Left colon (tissue), 2 donors: ENCODE measurements around the gene CXXC5. TPM values are rescaled to one million over a fixed set of nuclear protein-coding genes. Genes with fewer than 3 reads are reported as not detected.

Experiments used
- ATAC-seq: fragments of 200-7000 bp; cut with Tn5 transposase; one replicate; pipeline ENCODE4 v1.9.1; 2020; ENCODE audit warnings: mild to moderate bottlenecking, moderate library complexity
- DNase-seq, 2 donors: peaks; one replicate each; pipeline ENCODE4 v3.0.0-alpha.2; 2020
- intact Hi-C, 2 donors: fragments of 100-400 bp; cut with DNase I in 1 of 2; cut with micrococcal nuclease in 1 of 2; formaldehyde crosslinking; loops; one replicate each; pipeline versions ENCODE4 v1.11.2 to v1.14.0; 2022; cut with DNase I, micrococcal nuclease
- total RNA-seq, 2 donors: library from RNA; stranded (reverse); fragmentation: NEBNext Ultra II Directional; extraction: Animal tissue kit (Norgen Biotek cat#: 25700); gene quantifications; one replicate each; pipeline ENCODE4 v1.2.1, GENCODE V29; 2021
- donor health status: DM: no; HTN: no; CAD: no.
- donor health status: DM: yes; HTN: yes; CAD: no.

Gene CXXC5
- total RNA-seq, 2 donors from 2014 or later: 28.2 to 30.2 TPM

DNA sequence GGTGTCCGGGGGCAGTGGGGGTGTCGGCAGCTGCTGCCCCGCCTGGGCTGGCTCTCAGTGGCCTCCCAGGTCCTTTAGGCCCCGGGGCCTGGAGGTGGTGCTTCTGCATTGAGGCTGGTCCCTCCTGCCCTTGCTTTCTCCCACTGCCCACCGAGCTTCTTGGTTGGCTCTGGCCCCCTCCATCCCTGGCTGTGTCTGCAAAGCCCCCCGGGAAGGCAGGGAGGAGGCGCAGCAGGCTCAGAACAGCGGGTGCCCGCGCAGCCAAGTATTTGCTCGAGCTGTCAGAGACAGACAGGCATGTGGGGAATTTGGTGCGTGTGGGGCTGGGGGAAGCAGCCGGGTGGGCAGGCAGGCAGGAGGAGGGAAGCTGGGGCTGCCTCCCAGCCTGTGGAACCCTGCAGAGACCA is 11.5 kb downstream of the CXXC5 start:
- no peak for DNase-seq

DNA sequence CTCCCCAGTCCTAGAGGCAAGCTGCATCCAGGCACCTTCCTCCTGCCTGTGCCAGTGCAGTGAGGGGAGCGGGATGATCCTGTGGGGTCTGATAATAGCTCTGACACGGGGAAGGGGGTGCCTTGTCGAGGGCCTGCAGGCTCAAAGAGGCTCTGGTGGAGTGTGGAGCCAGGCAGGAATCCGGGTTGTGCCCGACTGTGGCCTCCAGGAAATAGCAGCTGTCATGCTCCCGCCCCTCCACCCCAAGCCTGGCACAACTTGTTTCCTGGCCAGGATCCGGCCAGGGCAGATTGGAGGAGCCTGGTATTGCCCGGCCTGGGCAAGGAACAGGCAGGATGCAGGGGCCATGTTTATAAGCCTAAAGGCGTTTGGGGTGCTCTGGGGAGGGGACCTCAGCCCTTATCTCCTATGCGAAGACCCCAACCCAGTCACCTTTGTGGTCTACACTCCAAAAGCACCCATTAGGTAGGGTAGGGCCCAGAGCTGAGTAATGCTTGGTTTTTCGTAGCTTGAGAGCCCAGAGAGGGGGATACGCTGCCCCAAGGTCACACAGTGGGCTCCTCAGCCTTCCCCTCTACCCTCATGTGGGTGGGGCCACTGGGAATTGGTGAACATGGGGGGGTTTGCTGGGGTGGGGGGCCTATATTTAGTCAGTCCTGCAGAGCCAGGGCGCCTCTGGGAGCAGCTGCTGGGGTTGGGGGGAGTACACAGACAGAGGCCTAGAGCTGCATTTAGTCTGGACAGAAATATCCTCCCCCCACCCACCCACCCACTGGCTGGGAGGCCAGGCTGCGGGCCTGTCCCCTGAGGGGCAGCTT is 12.2 kb downstream of the CXXC5 start:
- ATAC-seq (peak; percentile 89), DNase-seq (peak; percentile 80 to 88)
- intact Hi-C loops: no loop called here

More for the DNA sequence above, 11.5 kb downstream of the CXXC5 start:
- no peak for ATAC-seq
- intact Hi-C loops: no loop called here

DNA sequence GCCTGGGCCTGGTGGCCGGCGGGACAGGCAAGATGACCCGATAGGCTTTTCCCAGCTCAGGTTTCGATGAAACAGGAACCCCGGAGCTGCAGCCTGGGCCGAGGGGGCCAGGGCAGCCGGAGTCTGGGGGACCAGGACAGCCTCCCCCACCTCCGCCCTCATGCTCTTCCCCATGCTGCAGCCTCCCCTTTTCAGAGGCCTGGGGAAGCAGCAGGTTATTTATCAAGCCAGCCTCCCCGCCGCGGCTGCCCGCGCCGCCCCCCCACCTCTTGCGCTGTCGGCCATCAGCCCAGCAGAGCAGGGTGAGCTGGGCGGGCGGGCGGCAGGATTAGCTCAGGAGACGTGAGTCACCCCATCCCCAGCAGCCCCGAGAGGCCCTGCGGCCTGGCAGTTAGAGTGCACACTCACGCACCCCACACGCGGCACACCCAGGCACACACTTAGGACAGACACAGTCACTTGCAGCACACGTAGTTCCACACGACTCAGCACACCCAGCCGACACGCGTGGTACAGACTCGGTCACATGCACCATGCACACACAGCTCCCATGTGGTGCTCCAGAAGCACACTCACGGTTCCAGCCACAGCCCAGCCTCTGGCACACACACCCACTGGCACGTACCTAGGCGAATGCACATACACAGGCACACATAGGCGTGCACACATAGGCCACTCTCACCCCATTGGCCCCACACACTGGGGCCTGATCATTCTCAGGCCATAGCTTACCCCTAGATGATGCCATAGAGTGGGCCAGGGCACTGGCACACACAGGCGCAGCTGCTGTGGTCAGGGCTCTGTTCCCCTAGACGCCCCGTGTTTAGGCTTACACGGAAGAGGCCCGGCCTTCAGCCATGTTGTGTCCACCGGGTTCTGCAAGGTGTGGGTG is 13.0 kb downstream of the CXXC5 start:
- intact Hi-C loops: no loop called here
- DNase-seq: peak; percentile 72 to 84
- peak; percentile 8 for ATAC-seq

DNA sequence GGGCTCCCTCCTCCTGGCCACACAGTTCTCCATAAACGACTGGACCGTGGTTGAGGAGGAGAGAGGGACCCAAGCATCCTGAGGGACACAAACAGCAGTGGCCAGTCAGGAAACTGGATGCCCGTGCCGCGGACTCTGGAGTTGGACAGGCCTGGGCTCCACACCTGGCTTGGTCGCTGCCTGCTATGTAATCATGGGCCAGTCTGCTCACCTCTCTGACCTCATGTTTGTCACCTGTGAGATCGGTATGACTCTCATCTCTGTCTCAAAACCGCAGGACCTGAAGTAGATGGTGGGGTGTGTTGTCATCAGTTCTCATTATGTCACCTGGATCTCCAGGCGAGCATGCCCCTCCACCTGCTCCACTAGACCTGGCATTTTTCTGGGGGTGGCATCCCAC is 14.5 kb downstream of the CXXC5 start:
- no peak for DNase-seq
- intact Hi-C loops: no loop called here
- no peak for ATAC-seq

DNA sequence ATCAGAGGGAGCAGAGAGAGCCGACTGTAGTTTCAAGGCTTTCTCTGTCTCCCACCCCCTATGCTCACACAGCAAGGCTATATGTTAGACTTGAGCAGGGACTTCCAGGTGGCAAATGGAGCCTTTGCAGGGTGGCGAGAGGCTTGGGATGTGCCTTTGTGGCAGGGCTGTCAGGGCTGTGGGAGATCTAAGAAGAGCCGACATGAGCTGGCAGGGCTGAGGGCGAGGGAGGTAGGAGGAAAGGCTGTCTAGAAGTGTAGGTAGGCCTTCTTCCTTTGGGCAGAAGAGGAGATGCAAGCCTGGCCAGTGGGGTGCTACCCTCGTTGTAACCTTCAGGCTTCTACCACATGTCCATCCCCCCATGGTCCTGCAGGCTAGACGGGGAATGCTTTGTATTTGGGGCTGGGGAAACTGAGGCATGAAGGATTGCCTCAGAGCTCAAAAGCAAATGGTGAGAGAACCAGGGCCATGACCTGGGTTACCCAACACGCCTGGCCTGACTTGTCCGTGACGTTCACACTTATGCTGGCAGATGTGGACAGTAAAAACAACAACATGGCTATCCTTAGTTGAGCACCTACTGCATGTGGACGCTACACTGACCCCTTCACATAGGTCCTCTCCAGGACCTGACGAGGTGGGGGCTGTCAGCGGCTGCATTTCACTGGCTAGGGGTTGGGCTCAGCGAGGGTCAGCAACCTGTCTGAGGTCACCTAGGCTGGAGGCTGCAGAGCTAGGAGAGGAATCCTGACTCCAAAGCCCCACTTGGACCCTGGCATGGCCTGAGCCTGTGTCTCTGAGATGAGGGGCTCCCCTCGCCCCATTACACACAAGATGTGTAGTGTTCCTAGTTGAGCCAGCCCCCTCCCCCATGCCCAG is 15.3 kb downstream of the CXXC5 start:
- DNase-seq: no peak
- no peak for ATAC-seq

DNA sequence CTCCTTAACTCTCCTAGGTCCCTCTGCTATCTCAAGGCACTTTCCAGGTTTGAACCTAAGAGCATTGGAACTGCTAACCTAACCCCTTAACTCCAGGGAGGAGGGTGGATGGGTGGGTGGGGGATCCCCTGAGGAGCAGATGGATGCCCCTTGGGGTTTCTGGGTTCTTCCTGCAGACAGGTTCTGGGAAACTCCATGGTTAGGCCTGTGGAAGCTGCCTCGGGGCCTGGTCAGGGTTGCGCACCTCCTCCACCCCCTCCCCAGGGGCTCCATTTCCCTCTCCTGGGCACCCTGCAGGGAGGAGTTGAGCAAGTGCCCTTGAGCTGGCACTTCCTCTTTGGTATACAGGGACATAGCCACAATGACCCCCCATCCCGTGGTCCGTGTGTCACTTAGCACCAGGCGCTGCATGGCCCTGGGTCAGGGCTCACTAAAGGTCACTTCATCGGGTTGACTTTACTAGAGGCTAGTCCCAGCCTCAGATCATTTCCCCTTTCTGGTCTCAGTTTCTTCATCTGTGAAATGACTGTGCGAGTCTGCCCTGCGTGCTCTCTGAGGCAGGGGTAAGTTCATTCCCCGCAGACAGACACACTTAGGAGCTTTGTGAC is 16.0 kb downstream of the CXXC5 start:
- intact Hi-C loops: no loop called here
- DNase-seq: no peak
- no peak for ATAC-seq

More for the DNA sequence above, 15.3 kb downstream of the CXXC5 start:
- intact Hi-C loops: no loop called here

DNA sequence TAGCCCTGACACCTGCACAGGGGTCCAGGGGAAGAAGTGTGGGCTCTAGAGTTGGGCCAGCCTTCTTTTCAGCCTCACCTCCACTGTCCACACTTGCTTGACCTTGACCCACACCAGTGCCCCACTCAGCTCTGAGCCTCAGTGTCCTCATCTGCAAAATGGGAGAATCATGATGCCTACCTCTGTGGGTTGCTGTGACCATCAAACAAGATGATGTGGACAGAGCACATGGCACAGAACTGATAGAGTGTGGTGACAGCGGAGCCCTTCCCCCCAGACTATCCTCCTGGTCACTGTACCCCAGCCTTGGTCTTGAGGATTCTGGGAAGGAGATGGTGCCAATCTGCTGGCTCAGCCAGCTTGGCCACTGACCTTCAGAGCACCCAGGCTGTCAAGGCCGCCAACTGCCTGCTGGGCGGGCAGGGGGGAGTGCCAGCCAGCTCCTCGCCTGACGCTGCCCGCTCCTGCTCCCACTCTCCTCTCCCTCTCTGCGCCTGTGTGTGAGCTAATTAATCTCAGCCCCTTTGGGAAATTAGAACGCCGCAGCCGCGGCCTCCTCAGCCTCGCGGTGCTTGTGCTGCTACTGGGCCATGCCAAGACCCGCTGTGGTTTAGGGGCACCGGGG is 16.7 kb downstream of the CXXC5 start:
- ATAC-seq: no peak
- intact Hi-C loops: no loop called here
- DNase-seq: no peak

DNA sequence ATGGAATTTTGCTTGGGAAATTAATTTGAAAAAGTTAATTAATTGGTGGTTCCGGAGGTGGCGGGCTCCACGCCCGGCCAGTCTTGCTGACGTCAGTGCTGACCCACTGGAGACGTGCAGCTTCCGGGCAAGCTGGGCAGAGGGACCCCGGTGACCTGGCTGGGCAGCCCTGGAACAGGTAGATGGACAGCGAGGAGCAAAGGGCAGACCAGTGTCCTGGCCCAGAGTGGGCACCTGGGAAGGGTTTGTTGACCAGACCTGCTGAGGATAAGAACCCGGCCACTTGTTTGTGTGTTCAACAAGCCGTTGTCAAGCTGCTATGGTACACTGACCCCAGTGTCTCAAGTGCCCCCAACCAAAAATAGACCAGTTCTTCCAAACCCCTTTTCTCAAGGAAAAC is 17.5 kb downstream of the CXXC5 start:
- no peak for DNase-seq
- intact Hi-C loops: no loop called here
- no peak for ATAC-seq

DNA sequence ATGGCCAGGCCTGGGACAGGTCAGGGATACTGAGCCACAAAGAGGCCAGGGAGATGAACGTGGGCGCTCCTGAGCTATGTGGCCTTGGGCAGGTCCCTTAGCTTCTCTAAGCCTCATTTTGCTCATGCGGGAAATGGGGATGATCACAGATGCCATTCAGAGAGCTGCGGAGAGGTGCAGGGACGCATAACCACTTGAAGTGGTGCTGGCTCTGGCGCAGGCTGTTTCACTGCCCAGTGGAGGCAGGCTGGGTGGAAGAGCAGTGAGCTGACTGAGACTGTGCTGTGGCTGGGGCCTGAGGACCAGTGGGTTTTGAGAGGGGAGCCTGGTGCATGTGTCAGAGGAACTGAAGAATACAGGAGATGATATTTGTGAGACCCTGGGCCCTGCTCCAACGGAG is 18.4 kb downstream of the CXXC5 start:
- DNase-seq: no peak
- ATAC-seq: no peak
- intact Hi-C loops: no loop called here

DNA sequence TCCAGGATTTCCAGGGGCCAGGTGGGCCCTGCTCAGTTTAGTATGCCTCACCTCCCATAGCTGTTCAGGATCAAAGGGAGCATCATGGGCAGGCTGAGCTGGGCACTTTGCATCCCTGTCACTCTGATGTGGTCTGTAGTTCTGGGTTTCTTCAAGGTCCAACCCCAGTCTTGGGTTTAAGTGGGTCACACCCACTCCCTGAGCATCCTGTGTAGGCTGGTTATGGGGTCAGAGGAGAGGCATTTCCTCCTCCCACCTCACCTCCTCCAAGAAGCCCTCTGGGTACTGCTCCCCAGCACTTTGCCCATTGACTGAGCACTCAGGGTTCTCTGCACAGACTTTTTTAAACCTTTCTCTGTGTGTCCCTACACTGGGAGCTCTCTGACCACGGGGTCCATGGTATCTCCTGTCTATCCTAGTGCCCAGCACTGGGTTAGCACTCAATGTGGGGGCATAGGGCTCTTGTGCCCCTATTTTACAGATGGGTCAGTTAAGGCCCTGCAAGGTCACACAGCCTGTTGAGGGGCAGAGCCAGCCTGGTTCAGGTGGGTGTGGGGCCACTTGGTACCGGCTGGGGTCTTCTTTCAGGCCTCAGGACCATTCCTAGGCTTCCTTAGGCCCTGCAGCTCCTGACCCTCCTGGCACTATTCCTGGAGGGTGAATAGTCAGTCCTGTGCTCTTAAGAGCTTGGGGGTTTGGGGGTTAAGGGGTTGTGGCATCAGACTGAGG is 19.0 kb downstream of the CXXC5 start:
- DNase-seq (no peak), ATAC-seq (no peak)
- intact Hi-C loops: no loop called here

DNA sequence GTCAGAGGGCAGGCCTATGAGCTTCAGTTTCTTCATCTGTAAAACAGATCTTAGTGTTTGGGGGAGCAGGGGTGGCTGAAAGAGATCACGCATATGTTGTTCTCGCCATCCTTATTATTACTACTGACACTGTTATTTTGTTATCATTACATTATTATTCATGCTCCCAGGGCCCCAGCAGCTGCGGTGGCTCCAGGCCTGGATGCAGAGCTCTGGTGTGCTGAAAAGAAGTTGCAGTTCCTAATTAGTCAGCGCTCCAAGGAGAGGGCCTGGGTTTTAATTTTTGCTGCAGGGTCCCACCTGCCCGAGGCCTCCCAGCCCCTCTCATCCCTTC is 19.5 kb downstream of the CXXC5 start:
- intact Hi-C loops: no loop called here
- DNase-seq (no peak), ATAC-seq (no peak)

DNA sequence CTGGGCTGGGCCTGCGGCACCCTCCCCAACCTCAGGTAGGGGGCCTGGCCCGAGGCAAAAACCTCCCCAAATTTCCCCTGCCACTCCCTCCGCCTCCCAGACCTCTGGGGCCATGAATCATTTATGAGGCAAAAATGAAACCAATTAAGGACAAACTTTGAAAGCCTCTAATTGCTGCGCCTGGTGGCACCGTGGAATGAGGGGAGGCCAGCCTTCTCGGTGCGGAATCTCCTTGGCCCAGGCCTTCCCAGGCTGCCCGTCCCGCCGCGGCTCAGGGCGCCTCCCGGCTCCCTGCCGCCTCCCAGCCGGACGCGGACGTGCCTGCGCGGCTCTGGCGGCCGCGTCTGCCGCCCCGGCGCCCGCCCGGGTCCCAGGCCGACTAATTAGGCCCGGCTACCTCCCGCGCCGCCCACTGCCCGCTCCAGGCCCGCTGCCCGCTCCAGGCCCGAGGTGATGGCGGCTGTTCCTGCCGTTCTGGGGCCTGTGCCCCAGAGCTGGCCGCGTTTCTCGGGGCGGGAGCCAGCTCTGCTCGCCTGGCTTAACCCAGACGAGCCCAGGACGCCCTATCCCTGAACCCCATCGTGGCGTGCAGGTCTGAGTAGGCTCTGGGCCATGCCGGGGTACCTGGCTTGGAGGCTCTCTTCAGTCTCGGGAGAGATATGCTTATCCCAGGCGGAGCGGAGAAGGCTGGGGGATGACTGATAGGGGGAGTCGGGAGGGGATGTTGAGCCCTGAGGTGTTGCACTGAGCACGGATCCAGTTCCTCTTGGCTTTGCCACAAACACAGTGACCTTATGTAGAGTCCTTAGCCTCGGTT is 20.1 kb downstream of the CXXC5 start:
- intact Hi-C loops: no loop called here
- DNase-seq (no peak), ATAC-seq (peak; percentile 63)

DNA sequence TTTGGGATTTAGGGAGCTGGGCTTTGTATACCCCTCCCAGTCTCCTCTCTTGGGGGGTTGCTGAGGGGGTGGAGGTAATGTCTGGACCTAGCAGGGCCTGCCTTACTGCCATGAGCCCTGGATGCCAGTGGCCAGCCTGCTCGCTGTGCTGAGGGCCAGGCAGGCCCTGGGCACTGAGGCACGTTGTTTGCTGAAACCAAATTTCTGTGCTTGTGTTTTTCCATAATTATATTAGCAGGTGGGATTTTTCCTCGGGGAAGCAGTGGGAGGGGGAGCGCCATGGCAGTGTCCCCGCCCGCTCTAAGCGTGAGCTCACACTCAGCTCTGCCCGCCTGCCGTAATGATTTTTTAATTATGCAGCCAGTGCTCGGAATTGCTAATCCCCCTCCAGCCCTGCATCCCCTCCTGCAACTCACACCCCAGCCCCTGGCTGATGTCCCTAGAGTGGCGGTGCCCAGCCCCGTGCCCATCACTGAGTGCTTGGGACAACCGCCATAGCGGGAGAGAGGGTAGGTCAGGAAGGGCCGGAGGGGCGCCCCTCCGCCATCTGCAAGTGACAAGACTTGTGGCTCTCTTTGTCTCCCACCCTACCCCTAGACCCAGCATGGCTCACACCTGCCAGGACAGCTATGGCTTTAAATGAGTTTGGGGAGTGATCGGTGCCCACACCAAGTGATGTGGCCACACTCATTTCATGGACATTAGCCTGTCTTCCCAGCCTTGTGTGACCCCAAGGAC is 20.9 kb downstream of the CXXC5 start:
- intact Hi-C loops: no loop called here
- ATAC-seq (no peak), DNase-seq (no peak)

DNA sequence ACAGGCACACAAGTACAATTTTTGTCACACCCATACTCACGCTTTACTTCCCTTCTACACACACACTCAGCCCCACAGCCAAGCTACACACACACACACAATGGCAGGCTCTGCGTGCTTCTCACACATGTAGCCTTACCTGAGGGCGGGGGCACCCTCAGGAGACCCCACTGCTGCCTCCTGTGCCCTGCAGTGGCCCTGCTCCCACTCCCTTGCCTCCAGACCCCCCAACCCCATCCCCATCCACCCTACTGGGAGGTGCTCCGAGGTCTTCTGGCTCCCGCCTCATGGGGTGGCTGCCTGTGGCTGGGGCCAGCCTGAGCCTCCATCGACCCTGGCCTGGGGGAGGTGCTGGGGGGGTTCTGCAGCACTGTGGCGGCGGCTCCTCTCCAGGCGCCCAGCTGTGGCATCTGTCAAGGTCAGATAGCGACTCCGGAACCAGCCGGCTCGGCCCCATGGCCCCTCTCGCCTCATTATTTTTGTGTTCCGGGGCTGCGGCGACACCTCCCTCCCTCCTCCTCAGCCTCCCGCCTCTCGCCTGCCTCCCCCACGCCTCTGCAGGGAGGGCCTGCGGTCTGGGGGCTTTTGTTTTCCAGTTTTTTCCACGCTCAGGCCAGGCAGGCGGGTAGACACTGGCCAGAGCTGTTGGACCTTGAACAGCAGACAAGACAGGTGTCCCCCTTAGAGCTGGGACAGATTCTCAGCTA is 21.7 kb downstream of the CXXC5 start:
- intact Hi-C loops: no loop called here
- ATAC-seq (peak; percentile 13), DNase-seq (peak in 1 of 2 donors; percentile 54)

DNA sequence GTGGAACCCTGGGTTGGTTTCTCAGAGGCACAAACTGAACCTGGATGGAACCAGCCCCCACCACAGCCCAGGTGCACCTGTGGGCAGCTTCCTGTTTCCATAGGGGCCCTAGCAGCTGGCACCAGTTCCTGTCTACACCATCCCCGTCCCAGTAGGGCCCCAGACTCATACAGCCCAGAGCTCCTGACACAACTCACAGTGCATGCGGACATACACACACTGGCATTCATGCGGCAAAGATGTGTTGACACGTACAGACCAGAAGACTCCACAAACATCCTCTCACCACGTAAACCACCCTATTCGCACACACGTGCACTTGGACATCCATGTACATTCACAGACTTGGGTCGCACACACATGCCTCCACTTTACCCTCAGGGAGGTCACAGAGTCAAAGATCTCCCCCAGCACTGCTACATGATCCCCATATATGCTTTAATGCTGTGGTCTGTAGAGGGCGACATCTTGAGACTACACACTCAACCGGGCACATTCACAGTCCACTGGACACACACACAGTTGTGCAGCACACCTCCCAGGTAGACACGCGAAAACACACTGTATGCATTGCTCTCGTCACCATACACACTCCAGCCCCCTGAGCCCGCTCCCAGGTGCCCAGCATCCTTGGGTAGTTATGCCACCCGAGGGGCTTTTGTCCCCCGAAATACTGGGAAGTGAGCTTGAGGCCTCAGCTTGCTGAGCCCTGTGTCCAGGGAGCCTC is 22.4 kb downstream of the CXXC5 start:
- ATAC-seq: peak; percentile 22
- intact Hi-C loops: no loop called here
- peak in 1 of 2 donors; percentile 41 for DNase-seq
